GM23338 (cell line): ENCODE data around the gene AJUBA. TPM values are rescaled to one million over a fixed set of nuclear protein-coding genes. Genes with fewer than 3 reads are reported as not detected.

Experiments used
- ATAC-seq: fragments of 200-7000 bp; cut with Tn5 transposase; 3 replicates; pipeline ENCODE4 v1.9.1; 2020
- DNase-seq: peaks from one replicate; pipeline ENCODE4 v3.0.0-alpha.2; 2015; ENCODE audit warnings: low spot score
- H2AFZ ChIP-seq: fragments of 200-600 bp; sonication (generic); 2 replicates; pipeline ENCODE4 v1.8.0; 2016; ENCODE audit warnings: antibody characterized with exemption, mild to moderate bottlenecking, moderate library complexity
- H3F3A ChIP-seq: fragments of 200-600 bp; sonication (generic); replicated peaks from 2 replicates; pipeline ENCODE4 v1.8.0; 2017; ENCODE audit warnings: antibody characterized with exemption, mixed run types, low read depth
- H3K27ac ChIP-seq: fragments of 200-600 bp; sonication (generic); 2 replicates; pipeline ENCODE4 v1.6.1; 2016; ENCODE audit warnings: low read depth
- H3K27me3 ChIP-seq: fragments of 200-600 bp; sonication (generic); 2 replicates; pipeline ENCODE4 v1.8.0; 2016; ENCODE audit warnings: mild to moderate bottlenecking, mixed run types, moderate library complexity; ENCODE audit not compliant: insufficient read depth
- H3K36me3 ChIP-seq: fragments of 200-600 bp; sonication (generic); 2 replicates; pipeline ENCODE4 v1.8.0; 2016; ENCODE audit warnings: mild to moderate bottlenecking; ENCODE audit not compliant: insufficient read depth
- H3K4me1 ChIP-seq: fragments of 200-600 bp; sonication (generic); 2 replicates; pipeline ENCODE4 v1.8.0; 2016; ENCODE audit warnings: mild to moderate bottlenecking, moderate library complexity; ENCODE audit not compliant: insufficient read depth
- H3K4me2 ChIP-seq: fragments of 200-600 bp; sonication (generic); 2 replicates; pipeline ENCODE4 v1.7.1; 2017; ENCODE audit warnings: mixed run types
- H3K4me3 ChIP-seq: fragments of 200-600 bp; sonication (generic); 2 replicates; pipeline ENCODE4 v1.6.1; 2016; ENCODE audit warnings: mixed run types
- H3K79me2 ChIP-seq: fragments of 200-600 bp; sonication (generic); replicated peaks from 2 replicates; pipeline ENCODE4 v1.8.0; 2017; ENCODE audit warnings: mild to moderate bottlenecking; ENCODE audit not compliant: insufficient read depth
- H3K9me2 ChIP-seq: fragments of 200-600 bp; sonication (generic); 2 replicates; pipeline ENCODE4 v1.8.0; 2017; ENCODE audit not compliant: insufficient read depth
- H4K20me1 ChIP-seq: fragments of 200-600 bp; sonication (generic); replicated peaks from 2 replicates; pipeline ENCODE4 v1.8.0; 2017; ENCODE audit warnings: mild to moderate bottlenecking; ENCODE audit not compliant: insufficient read depth
- H3K27ac Mint-ChIP-seq: 2 replicates; pipeline ENCODE4 v1.8.0; 2020; ENCODE audit warnings: inconsistent platforms, mild to moderate bottlenecking, moderate library complexity, mixed read lengths
- H3K27me3 Mint-ChIP-seq: 3 replicates; pipeline ENCODE4 v1.8.0; 2022; ENCODE audit warnings: low read depth, mild to moderate bottlenecking, moderate library complexity, mixed read lengths, inconsistent platforms; ENCODE audit not compliant: insufficient read depth, poor library complexity
- H3K36me3 Mint-ChIP-seq: 3 replicates; pipeline ENCODE4 v1.8.0; 2021; ENCODE audit warnings: low read depth, mild to moderate bottlenecking, inconsistent platforms, moderate library complexity, mixed read lengths
- H3K4me1 Mint-ChIP-seq: 3 replicates; pipeline ENCODE4 v1.8.0; 2020; ENCODE audit warnings: mild to moderate bottlenecking, inconsistent platforms, mixed read lengths
- H3K4me3 Mint-ChIP-seq: 3 replicates; pipeline ENCODE4 v1.8.0; 2021; ENCODE audit warnings: moderate library complexity, mild to moderate bottlenecking, inconsistent platforms, mixed read lengths
- H3K9me3 Mint-ChIP-seq: 3 replicates; pipeline ENCODE4 v1.8.0; 2020; ENCODE audit warnings: moderate library complexity, mild to moderate bottlenecking, inconsistent platforms, mixed read lengths
- EZH2 ChIP-seq: fragments of 200-600 bp; sonication (generic); IDR thresholded peaks from one replicate; pipeline ENCODE4 v1.8.0; 2017; ENCODE audit warnings: antibody characterized with exemption, mild to moderate bottlenecking, low read depth; ENCODE audit not compliant: unreplicated experiment
- EZH2phosphoT487 ChIP-seq: fragments of 200-600 bp; sonication (generic); IDR thresholded peaks from one replicate; pipeline ENCODE4 v1.8.1; 2018; ENCODE audit warnings: antibody characterized with exemption; ENCODE audit not compliant: unreplicated experiment
- JUNB ChIP-seq: IDR thresholded peaks from one replicate; pipeline ENCODE4 v1.6.1; 2016; ENCODE audit warnings: antibody characterized with exemption; ENCODE audit not compliant: unreplicated experiment
- NANOG ChIP-seq: IDR thresholded peaks from 2 replicates; pipeline ENCODE4 v1.6.1; 2016; ENCODE audit warnings: antibody characterized with exemption, borderline replicate concordance
- POLR2AphosphoS5 ChIP-seq: IDR thresholded peaks from 2 replicates; pipeline ENCODE4 v1.6.1; 2016; ENCODE audit warnings: antibody characterized with exemption, low read depth
- ZNF331 ChIP-seq: fragments of 250-450 bp; sonication (Bioruptor Pico); IDR thresholded peaks from 2 replicates; pipeline ENCODE4 v1.5.0; 2020; ENCODE audit warnings: low read depth, mild to moderate bottlenecking, moderate library complexity
- polyA plus RNA-seq: library from polyadenylated mRNA; unstranded; fragments of >200 nt; fragmentation: Nextera tagmentation; extraction: Ambion mirVana; gene quantifications from 2 replicates; pipeline ENCODE4 v1.2.1, GENCODE V29; 2016
- total RNA-seq: library from RNA; depleted of rRNA; stranded (reverse); fragments of >200 nt; shearing (Covaris generic); gene quantifications from 2 replicates; pipeline ENCODE4 v1.2.3, GENCODE V29; 2014
- TF ChIP-seq, protein P1 (sequence below): IDR thresholded peaks from 2 replicates; pipeline ENCODE4 v1.6.1; 2016; ENCODE audit warnings: antibody characterized with exemption
- TF ChIP-seq, protein P2 (sequence below): fragments of 250-450 bp; sonication (Bioruptor Pico); IDR thresholded peaks from 2 replicates; pipeline ENCODE4 v1.5.0; 2020; ENCODE audit warnings: mild to moderate bottlenecking, moderate library complexity
- TF ChIP-seq, protein P3 (sequence below), 2 experiments: fragments of 200-600 bp in 1 of 2; sonication (generic) in 1 of 2; conservative IDR thresholded peaks; 2 replicates each; pipeline versions ENCODE4 v1.5.1 to v1.6.1; 2016 to 2017; ENCODE audit warnings: antibody characterized with exemption in 2 of 2, low read depth in 2 of 2, mild to moderate bottlenecking in 2 of 2, moderate library complexity in 1 of 2

The AJUBA gene
- total and polyA plus RNA-seq, 2 experiments from 2014 or later = 11.8 to 55.9 TPM

GRCh38 chr14:22929961-22930364 lies 52.4 kb downstream of the AJUBA start:
- H3K36me3 ChIP-seq = peaks cover 15% of the 10 kb centered on the region
- peaks cover 7% of the 10 kb centered on the region for H3K4me1 ChIP-seq
- H3K4me1 Mint-ChIP-seq = peaks cover 8% of the 10 kb centered on the region
- H3K27ac ChIP-seq = peak overlapping the region; percentile 86
- H3K9me3 Mint-ChIP-seq = no peaks in the 10 kb centered on the region
- peaks cover 16% of the 10 kb centered on the region for H3F3A ChIP-seq
- H3K79me2 ChIP-seq = peaks cover 23% of the 10 kb centered on the region
- H3K9me2 ChIP-seq = no peaks in the 10 kb centered on the region
- ATAC-seq (peak; percentile 1; the same call in 2 of the 3 replicates), DNase-seq (no peak)
- no peak for TF ChIP-seq POLR2AphosphoS5
- TF ChIP-seq, protein P1, sequence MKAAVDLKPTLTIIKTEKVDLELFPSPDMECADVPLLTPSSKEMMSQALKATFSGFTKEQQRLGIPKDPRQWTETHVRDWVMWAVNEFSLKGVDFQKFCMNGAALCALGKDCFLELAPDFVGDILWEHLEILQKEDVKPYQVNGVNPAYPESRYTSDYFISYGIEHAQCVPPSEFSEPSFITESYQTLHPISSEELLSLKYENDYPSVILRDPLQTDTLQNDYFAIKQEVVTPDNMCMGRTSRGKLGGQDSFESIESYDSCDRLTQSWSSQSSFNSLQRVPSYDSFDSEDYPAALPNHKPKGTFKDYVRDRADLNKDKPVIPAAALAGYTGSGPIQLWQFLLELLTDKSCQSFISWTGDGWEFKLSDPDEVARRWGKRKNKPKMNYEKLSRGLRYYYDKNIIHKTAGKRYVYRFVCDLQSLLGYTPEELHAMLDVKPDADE = no peak
- no peak for TF ChIP-seq JUNB
- TF ChIP-seq, protein P2, sequence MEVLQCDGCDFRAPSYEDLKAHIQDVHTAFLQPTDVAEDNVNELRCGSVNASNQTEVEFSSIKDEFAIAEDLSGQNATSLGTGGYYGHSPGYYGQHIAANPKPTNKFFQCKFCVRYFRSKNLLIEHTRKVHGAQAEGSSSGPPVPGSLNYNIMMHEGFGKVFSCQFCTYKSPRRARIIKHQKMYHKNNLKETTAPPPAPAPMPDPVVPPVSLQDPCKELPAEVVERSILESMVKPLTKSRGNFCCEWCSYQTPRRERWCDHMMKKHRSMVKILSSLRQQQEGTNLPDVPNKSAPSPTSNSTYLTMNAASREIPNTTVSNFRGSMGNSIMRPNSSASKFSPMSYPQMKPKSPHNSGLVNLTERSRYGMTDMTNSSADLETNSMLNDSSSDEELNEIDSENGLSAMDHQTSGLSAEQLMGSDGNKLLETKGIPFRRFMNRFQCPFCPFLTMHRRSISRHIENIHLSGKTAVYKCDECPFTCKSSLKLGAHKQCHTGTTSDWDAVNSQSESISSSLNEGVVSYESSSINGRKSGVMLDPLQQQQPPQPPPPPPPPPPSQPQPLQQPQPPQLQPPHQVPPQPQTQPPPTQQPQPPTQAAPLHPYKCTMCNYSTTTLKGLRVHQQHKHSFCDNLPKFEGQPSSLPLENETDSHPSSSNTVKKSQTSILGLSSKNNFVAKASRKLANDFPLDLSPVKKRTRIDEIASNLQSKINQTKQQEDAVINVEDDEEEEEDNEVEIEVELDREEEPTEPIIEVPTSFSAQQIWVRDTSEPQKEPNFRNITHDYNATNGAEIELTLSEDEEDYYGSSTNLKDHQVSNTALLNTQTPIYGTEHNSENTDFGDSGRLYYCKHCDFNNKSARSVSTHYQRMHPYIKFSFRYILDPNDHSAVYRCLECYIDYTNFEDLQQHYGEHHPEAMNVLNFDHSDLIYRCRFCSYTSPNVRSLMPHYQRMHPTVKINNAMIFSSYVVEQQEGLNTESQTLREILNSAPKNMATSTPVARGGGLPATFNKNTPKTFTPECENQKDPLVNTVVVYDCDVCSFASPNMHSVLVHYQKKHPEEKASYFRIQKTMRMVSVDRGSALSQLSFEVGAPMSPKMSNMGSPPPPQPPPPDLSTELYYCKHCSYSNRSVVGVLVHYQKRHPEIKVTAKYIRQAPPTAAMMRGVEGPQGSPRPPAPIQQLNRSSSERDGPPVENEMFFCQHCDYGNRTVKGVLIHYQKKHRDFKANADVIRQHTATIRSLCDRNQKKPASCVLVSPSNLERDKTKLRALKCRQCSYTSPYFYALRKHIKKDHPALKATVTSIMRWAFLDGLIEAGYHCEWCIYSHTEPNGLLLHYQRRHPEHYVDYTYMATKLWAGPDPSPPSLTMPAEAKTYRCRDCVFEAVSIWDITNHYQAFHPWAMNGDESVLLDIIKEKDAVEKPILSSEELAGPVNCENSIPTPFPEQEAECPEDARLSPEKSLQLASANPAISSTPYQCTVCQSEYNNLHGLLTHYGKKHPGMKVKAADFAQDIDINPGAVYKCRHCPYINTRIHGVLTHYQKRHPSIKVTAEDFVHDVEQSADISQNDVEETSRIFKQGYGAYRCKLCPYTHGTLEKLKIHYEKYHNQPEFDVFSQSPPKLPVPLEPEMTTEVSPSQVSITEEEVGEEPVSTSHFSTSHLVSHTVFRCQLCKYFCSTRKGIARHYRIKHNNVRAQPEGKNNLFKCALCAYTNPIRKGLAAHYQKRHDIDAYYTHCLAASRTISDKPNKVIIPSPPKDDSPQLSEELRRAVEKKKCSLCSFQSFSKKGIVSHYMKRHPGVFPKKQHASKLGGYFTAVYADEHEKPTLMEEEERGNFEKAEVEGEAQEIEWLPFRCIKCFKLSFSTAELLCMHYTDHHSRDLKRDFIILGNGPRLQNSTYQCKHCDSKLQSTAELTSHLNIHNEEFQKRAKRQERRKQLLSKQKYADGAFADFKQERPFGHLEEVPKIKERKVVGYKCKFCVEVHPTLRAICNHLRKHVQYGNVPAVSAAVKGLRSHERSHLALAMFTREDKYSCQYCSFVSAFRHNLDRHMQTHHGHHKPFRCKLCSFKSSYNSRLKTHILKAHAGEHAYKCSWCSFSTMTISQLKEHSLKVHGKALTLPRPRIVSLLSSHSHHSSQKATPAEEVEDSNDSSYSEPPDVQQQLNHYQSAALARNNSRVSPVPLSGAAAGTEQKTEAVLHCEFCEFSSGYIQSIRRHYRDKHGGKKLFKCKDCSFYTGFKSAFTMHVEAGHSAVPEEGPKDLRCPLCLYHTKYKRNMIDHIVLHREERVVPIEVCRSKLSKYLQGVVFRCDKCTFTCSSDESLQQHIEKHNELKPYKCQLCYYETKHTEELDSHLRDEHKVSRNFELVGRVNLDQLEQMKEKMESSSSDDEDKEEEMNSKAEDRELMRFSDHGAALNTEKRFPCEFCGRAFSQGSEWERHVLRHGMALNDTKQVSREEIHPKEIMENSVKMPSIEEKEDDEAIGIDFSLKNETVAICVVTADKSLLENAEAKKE (CRISPR knock-in tag) = no peak
- no peak for TF ChIP-seq ZNF331 (CRISPR knock-in tag)
- TF ChIP-seq EZH2phosphoT487 = no peak
- TF ChIP-seq NANOG = no peak
- TF ChIP-seq EZH2 = no peak
- TF ChIP-seq, protein P3, sequence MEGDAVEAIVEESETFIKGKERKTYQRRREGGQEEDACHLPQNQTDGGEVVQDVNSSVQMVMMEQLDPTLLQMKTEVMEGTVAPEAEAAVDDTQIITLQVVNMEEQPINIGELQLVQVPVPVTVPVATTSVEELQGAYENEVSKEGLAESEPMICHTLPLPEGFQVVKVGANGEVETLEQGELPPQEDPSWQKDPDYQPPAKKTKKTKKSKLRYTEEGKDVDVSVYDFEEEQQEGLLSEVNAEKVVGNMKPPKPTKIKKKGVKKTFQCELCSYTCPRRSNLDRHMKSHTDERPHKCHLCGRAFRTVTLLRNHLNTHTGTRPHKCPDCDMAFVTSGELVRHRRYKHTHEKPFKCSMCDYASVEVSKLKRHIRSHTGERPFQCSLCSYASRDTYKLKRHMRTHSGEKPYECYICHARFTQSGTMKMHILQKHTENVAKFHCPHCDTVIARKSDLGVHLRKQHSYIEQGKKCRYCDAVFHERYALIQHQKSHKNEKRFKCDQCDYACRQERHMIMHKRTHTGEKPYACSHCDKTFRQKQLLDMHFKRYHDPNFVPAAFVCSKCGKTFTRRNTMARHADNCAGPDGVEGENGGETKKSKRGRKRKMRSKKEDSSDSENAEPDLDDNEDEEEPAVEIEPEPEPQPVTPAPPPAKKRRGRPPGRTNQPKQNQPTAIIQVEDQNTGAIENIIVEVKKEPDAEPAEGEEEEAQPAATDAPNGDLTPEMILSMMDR (conservative IDR thresholded peaks at IDR 0.05; ENCODE audit: low read depth in 2 of 2) = no peak
- H4K20me1 ChIP-seq = peaks cover 2% of the 10 kb centered on the region; the same call in 1 of the 2 replicates
- H3K36me3 Mint-ChIP-seq = peaks cover 26% of the 10 kb centered on the region
- H2AFZ ChIP-seq = peak overlapping the region; percentile 88
- H3K4me2 ChIP-seq = peak overlapping the region; percentile 82
- no peak overlapping the region for H3K27ac Mint-ChIP-seq
- H3K27me3 Mint-ChIP-seq = no peaks in the 10 kb centered on the region
- peak overlapping the region; percentile 58 for H3K4me3 ChIP-seq
- H3K27me3 ChIP-seq = no peaks in the 10 kb centered on the region
- no peak overlapping the region for H3K4me3 Mint-ChIP-seq
